SH-SY5Y (cell line): ENCODE data around the gene ERFL.

Source experiments
- GATA2 ChIP-seq: IDR thresholded peaks from 2 replicates; pipeline ENCODE4 v1.6.1; 2011; ENCODE audit warnings: mild to moderate bottlenecking, low read depth, low read length
- GATA3 ChIP-seq: IDR thresholded peaks from 2 replicates; pipeline ENCODE4 v1.6.1; 2011; ENCODE audit warnings: low read depth, mild to moderate bottlenecking, low read length, moderate library complexity

- TF ChIP-seq GATA2, result no peak
- TF ChIP-seq GATA3, result no peak
These were observed 9.5 kb downstream of the ERFL start for GRCh38 chr19:41918653-41919244.
